OCI-LY3 (cell line): Measurements from ENCODE around the gene DDX24.
A peak's percentile ranks its signal among the peaks of the same experiment; 100 is the strongest.

Experiments used
- H2AFZ ChIP-seq: fragments of 200-600, 300-600 bp; shearing (Covaris generic); 2 replicates; pipeline ENCODE4 v1.6.0; 2014; ENCODE audit warnings: antibody characterized with exemption, low read depth, low read length
- H3K27ac ChIP-seq: fragments of 200-600, 300-600 bp; sonication (generic); 2 replicates; pipeline ENCODE4 v1.5.1; 2014; ENCODE audit warnings: mild to moderate bottlenecking, low read length, moderate library complexity, mixed read lengths
- H3K27me3 ChIP-seq: fragments of 200-600, 300-600 bp; sonication (generic); 2 replicates; pipeline ENCODE4 v1.6.1; 2014; ENCODE audit warnings: low read depth, low read length, mixed read lengths
- H3K36me3 ChIP-seq: fragments of 200-600, 300-600 bp; sonication (generic); replicated peaks from 2 replicates; pipeline ENCODE3; 2014; ENCODE audit warnings: low read depth, low read length, mixed read lengths
- H3K4me1 ChIP-seq: fragments of 300-600, 200-600 bp; sonication (generic); 2 replicates; pipeline ENCODE4 v1.6.1; 2014; ENCODE audit warnings: low read length, mixed read lengths
- H3K4me2 ChIP-seq: fragments of 200-600, 300-600 bp; sonication (generic); 2 replicates; pipeline ENCODE4 v1.6.1; 2014; ENCODE audit warnings: low read length, mixed read lengths
- H3K4me3 ChIP-seq: fragments of 300-600, 200-600 bp; sonication (generic); 2 replicates; pipeline ENCODE4 v1.5.1; 2014; ENCODE audit warnings: antibody characterized with exemption, mild to moderate bottlenecking, low read length, moderate library complexity
- H3K79me2 ChIP-seq: fragments of 300-600, 200-600 bp; shearing (Covaris generic); 2 replicates; pipeline ENCODE4 v1.6.1; 2014; ENCODE audit warnings: mild to moderate bottlenecking, low read length, mixed read lengths
- H3K9ac ChIP-seq: fragments of 300-600, 200-600 bp; shearing (Covaris generic); 2 replicates; pipeline ENCODE4 v1.6.0; 2014; ENCODE audit warnings: mild to moderate bottlenecking, low read length, moderate library complexity
- H3K9me3 ChIP-seq: fragments of 200-600, 300-600 bp; shearing (Covaris generic); 2 replicates; pipeline ENCODE4 v1.6.1; 2014; ENCODE audit warnings: low read length, mixed read lengths; ENCODE audit not compliant: insufficient read depth
- H4K20me1 ChIP-seq: fragments of 200-600, 300-600 bp; sonication (generic); 2 replicates; pipeline ENCODE4 v1.6.1; 2016; ENCODE audit warnings: low read length, mixed read lengths; ENCODE audit not compliant: insufficient read depth
- EZH2phosphoT487 ChIP-seq: fragments of 200-600 bp; shearing (Covaris generic); IDR thresholded peaks from 2 replicates; pipeline ENCODE4 v1.6.1; 2018; ENCODE audit warnings: antibody characterized with exemption, mixed run types, low read depth
- TF ChIP-seq, protein P1 (sequence below): fragments of 200-600, 300-600 bp; sonication (generic); IDR thresholded peaks from 2 replicates; pipeline ENCODE4 v1.5.1; 2014; ENCODE audit warnings: antibody characterized with exemption, low read length, low read depth

The DDX24 gene

GRCh38 chr14:94010625-94011024, 70.4 kb downstream of the DDX24 start:
- Histone ChIP-seq H3K9ac (no peak overlapping the region), H3K79me2 (no peaks in the 10 kb centered on the region), H4K20me1 (no peaks in the 10 kb centered on the region), H3K27ac (no peak overlapping the region), H3K4me1 (peaks cover 19% of the 10 kb centered on the region), H3K4me2 (no peak overlapping the region), H3K9me3 (no peaks in the 10 kb centered on the region), H2AFZ (no peak overlapping the region), H3K27me3 (peaks cover 13% of the 10 kb centered on the region), H3K4me3 (no peak overlapping the region), H3K36me3 (no peaks in the 10 kb centered on the region)
- TF ChIP-seq, protein P1, sequence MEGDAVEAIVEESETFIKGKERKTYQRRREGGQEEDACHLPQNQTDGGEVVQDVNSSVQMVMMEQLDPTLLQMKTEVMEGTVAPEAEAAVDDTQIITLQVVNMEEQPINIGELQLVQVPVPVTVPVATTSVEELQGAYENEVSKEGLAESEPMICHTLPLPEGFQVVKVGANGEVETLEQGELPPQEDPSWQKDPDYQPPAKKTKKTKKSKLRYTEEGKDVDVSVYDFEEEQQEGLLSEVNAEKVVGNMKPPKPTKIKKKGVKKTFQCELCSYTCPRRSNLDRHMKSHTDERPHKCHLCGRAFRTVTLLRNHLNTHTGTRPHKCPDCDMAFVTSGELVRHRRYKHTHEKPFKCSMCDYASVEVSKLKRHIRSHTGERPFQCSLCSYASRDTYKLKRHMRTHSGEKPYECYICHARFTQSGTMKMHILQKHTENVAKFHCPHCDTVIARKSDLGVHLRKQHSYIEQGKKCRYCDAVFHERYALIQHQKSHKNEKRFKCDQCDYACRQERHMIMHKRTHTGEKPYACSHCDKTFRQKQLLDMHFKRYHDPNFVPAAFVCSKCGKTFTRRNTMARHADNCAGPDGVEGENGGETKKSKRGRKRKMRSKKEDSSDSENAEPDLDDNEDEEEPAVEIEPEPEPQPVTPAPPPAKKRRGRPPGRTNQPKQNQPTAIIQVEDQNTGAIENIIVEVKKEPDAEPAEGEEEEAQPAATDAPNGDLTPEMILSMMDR = no peak
- TF ChIP-seq EZH2phosphoT487 = no peak

DNA sequence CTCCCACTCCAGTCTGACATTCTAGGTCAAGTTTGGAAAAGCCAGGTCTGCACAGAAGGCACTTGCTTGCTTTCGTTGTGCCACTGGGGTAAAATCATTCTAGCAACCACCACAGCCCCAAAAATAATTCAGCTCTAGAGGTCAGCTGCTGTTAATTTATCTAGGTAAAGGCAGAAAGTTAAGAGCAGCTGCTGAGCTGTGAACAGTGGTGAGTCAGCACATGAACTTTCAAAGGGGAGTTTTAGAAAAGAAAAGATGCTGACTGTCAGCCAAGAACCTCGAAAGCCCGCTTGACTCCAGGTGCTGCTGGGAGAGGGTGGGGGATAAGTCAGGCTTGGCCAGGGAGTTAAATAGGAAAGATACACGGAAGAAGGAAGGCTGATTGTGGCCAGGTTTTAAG, 71.2 kb downstream of the DDX24 start:
- H3K27ac ChIP-seq = no peak overlapping the region
- H3K79me2 ChIP-seq = no peaks in the 10 kb centered on the region
- no peaks in the 10 kb centered on the region for H3K36me3 ChIP-seq
- H3K4me2 ChIP-seq = peak overlapping the region; percentile 29
- H2AFZ ChIP-seq = no peak overlapping the region
- H3K4me1 ChIP-seq = peaks cover 26% of the 10 kb centered on the region
- peaks cover 7% of the 10 kb centered on the region for H3K27me3 ChIP-seq
- H3K9me3 ChIP-seq = no peaks in the 10 kb centered on the region
- TF ChIP-seq, protein P1 = no peak
- no peak for TF ChIP-seq EZH2phosphoT487
- H3K4me3 ChIP-seq = no peak overlapping the region
- no peak overlapping the region for H3K9ac ChIP-seq
- no peaks in the 10 kb centered on the region for H4K20me1 ChIP-seq

GRCh38 chr14:94008234-94008633, 72.8 kb downstream of the DDX24 start:
- Histone ChIP-seq H3K4me2 (no peak overlapping the region), H4K20me1 (no peaks in the 10 kb centered on the region), H3K4me1 (peaks cover 27% of the 10 kb centered on the region), H3K79me2 (no peaks in the 10 kb centered on the region), H3K4me3 (no peak overlapping the region), H3K9me3 (no peaks in the 10 kb centered on the region), H3K27me3 (peaks cover 12% of the 10 kb centered on the region), H3K27ac (no peak overlapping the region), H3K36me3 (no peaks in the 10 kb centered on the region), H2AFZ (no peak overlapping the region), H3K9ac (no peak overlapping the region)
- TF ChIP-seq, protein P1 = no peak
- TF ChIP-seq EZH2phosphoT487 = no peak

GRCh38 chr14:94005324-94006073, 75.5 kb downstream of the DDX24 start:
- TF ChIP-seq EZH2phosphoT487 = no peak
- TF ChIP-seq, protein P1 = peak; percentile 61
- Histone ChIP-seq H3K27me3 (peaks cover 13% of the 10 kb centered on the region; the same call in 1 of the 2 replicates), H3K4me3 (peak overlapping the region; percentile 49), H3K27ac (no peak overlapping the region), H3K4me1 (peaks cover 30% of the 10 kb centered on the region), H3K36me3 (no peaks in the 10 kb centered on the region), H2AFZ (peak overlapping the region; percentile 46; the same call in 1 of the 2 replicates), H3K79me2 (no peaks in the 10 kb centered on the region), H4K20me1 (no peaks in the 10 kb centered on the region), H3K9me3 (no peaks in the 10 kb centered on the region), H3K9ac (no peak overlapping the region), H3K4me2 (peak overlapping the region; percentile 67)
